ENCODE data around the gene PTTG1IP. TPM values are rescaled to one million over a fixed set of nuclear protein-coding genes. Genes with fewer than 3 reads are reported as not detected.

The PTTG1IP gene
- total RNA-seq, 4 donors from 2014 or later = 217 to 419 (median 313) TPM

GRCh38 chr21:44919111-44919912, 45.8 kb upstream of the PTTG1IP start:
- WGBS, 2 donors (ENCODE audit: low coverage in 1 of 2) = 0% methylated on average over 1 of the region's 26 CpGs; no CpG with 5 or more reads in 1 of the 2 donors
- TF ChIP-seq, protein P1, sequence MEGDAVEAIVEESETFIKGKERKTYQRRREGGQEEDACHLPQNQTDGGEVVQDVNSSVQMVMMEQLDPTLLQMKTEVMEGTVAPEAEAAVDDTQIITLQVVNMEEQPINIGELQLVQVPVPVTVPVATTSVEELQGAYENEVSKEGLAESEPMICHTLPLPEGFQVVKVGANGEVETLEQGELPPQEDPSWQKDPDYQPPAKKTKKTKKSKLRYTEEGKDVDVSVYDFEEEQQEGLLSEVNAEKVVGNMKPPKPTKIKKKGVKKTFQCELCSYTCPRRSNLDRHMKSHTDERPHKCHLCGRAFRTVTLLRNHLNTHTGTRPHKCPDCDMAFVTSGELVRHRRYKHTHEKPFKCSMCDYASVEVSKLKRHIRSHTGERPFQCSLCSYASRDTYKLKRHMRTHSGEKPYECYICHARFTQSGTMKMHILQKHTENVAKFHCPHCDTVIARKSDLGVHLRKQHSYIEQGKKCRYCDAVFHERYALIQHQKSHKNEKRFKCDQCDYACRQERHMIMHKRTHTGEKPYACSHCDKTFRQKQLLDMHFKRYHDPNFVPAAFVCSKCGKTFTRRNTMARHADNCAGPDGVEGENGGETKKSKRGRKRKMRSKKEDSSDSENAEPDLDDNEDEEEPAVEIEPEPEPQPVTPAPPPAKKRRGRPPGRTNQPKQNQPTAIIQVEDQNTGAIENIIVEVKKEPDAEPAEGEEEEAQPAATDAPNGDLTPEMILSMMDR (IDR thresholded peaks at IDR 0.05) = no peak
- no peak for TF ChIP-seq EP300 (IDR thresholded peaks at IDR 0.05)
- no peak for TF ChIP-seq POLR2A (IDR thresholded peaks at IDR 0.05)
- TF ChIP-seq POLR2AphosphoS5 (IDR thresholded peaks at IDR 0.05) = no peak
- peak; percentile 20 for ATAC-seq
- Histone ChIP-seq H3K36me3 (no peaks in the 10 kb centered on the region), H3K4me1 (no peaks in the 10 kb centered on the region), H3K9me3 (no peaks in the 10 kb centered on the region), H3K4me3 (peak overlapping the region in 1 of 2 donors; percentile 43), H3K27ac (no peak overlapping the region), H3K27me3 (peaks cover 39% of the 10 kb centered on the region)

- Histone ChIP-seq H3K36me3 (no peaks in the 10 kb centered on the region), H3K9me3 (no peaks in the 10 kb centered on the region), H3K4me3 (no peak overlapping the region), H3K4me1 (peaks cover 0 to 3% (median 0%) of the 10 kb centered on the region in 3 donors), H3K27ac (no peak overlapping the region), H3K27me3 (peaks cover 39% of the 10 kb centered on the region)
- WGBS, 2 donors (ENCODE audit: low coverage in 1 of 2) = no CpG with 5 or more reads among the region's 13 CpGs
- TF ChIP-seq EP300 (IDR thresholded peaks at IDR 0.05) = no peak
- no peak for TF ChIP-seq POLR2AphosphoS5 (IDR thresholded peaks at IDR 0.05)
- ATAC-seq = no peak
Observed at GRCh38 chr21:44918581-44919033, 45.1 kb upstream of the PTTG1IP start.

DNA sequence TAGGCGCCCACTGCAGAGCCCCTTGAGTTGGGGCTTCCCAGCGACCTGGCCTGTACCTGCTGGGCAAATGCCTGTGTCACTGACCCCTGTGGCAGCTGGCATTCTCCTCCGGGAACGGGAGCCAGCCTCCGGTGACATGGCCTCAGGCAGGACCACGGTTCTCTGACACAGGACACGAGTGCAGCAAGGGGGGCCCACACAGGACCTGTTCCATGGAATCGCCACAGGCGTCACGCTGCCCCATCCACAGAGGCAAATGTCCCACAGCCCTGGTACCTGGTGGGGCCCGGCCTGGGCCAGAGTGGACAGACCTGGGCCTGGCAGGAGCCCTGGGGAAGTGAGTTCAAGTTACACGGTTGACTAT, 44.6 kb upstream of the PTTG1IP start:
- no peak for ATAC-seq
- no peaks in the 10 kb centered on the region for H3K36me3 ChIP-seq
- no peak for TF ChIP-seq POLR2A (IDR thresholded peaks at IDR 0.05)
- TF ChIP-seq POLR2AphosphoS5 (IDR thresholded peaks at IDR 0.05) = no peak
- TF ChIP-seq, protein P1 (IDR thresholded peaks at IDR 0.05) = no peak
- no peak for TF ChIP-seq EP300 (IDR thresholded peaks at IDR 0.05)
- H3K27me3 ChIP-seq = peaks cover 39% of the 10 kb centered on the region
- no peak overlapping the region for H3K4me3 ChIP-seq
- H3K4me1 ChIP-seq = peaks cover 0 to 8% (median 0%) of the 10 kb centered on the region in 3 donors
- no peaks in the 10 kb centered on the region for H3K9me3 ChIP-seq
- H3K27ac ChIP-seq = no peak overlapping the region
- 90% methylated on average over 2 of the region's 12 CpGs; no CpG with 5 or more reads in 1 of the 2 donors for WGBS, 2 donors (ENCODE audit: low coverage in 1 of 2)

DNA sequence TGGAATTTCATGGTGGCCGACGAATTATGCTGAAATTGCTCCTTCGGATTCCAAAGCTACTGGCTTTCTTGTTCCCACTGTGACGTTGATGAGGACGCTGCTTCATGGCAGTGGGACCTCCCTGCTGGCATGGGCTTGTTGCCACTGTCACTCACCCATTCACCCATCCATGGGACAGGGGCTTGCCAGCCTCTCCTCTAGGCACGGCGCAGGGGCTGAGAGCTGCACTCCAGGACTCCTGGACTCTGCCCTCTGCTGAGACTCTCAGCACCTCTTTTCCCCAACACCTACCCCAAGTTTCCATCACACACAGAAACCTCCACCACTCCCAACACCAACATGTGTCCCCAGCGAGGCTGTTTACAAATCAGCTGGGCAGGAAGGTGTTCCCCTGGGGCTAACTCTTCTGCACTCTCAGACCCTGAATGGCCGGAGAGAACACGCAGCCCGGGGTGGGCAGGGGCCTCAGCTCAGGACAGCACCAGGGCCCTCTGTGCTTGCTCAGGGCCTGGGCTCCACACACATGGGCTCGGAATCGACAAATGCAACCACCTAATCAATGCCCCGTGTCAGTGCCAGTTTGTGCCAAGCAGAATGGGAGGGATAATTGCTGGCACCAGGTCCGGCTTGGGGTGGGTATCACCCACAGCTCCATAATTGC, 44.1 kb upstream of the PTTG1IP start:
- Histone ChIP-seq H3K4me1 (peaks cover 0 to 9% (median 0%) of the 10 kb centered on the region in 3 donors), H3K27ac (no peak overlapping the region), H3K9me3 (no peaks in the 10 kb centered on the region), H3K4me3 (no peak overlapping the region), H3K36me3 (no peaks in the 10 kb centered on the region), H3K27me3 (peaks cover 39% of the 10 kb centered on the region)
- no peak for TF ChIP-seq EP300 (IDR thresholded peaks at IDR 0.05)
- TF ChIP-seq, protein P1 (IDR thresholded peaks at IDR 0.05) = no peak
- TF ChIP-seq POLR2AphosphoS5 (IDR thresholded peaks at IDR 0.05) = no peak
- no peak for TF ChIP-seq POLR2A (IDR thresholded peaks at IDR 0.05)
- ATAC-seq = no peak
- 46% methylated on average over 5 of the region's 15 CpGs; no CpG with 5 or more reads in 1 of the 2 donors for WGBS, 2 donors (ENCODE audit: low coverage in 1 of 2)

GRCh38 chr21:44916965-44917364, 43.5 kb upstream of the PTTG1IP start:
- TF ChIP-seq EP300 (IDR thresholded peaks at IDR 0.05) (no peak), POLR2A (IDR thresholded peaks at IDR 0.05) (no peak), POLR2AphosphoS5 (IDR thresholded peaks at IDR 0.05) (no peak)
- TF ChIP-seq, protein P1 (IDR thresholded peaks at IDR 0.05) = no peak
- WGBS, 2 donors (ENCODE audit: low coverage in 1 of 2) = 68 to 79% methylated on average over 7 of the region's 7 CpGs

More at GRCh38 chr21:44916965-44917364, 43.5 kb upstream of the PTTG1IP start:
- Histone ChIP-seq H3K9me3 (no peaks in the 10 kb centered on the region), H3K36me3 (no peaks in the 10 kb centered on the region), H3K27me3 (peaks cover 39% of the 10 kb centered on the region), H3K4me3 (no peak overlapping the region), H3K27ac (no peak overlapping the region), H3K4me1 (peaks cover 0 to 12% (median 0%) of the 10 kb centered on the region in 3 donors)
- no peak for ATAC-seq
